H1 (cell line): ENCODE measurements around the gene MAGI3. TPM values are rescaled to one million over a fixed set of nuclear protein-coding genes. Genes with fewer than 3 reads are reported as not detected.

Experiments used
- CTCF ChIA-PET: fragments of 300-600 bp; sonication (Branson Sonifier 250); formaldehyde crosslinking; loops from one replicate; lab custom pipeline; 2021; ENCODE audit not compliant: partially characterized antibody; lab: Charles Lee
- POLR2A ChIA-PET: fragments of 300-600 bp; sonication (Branson Sonifier 250); formaldehyde crosslinking; loops from one replicate; lab custom pipeline; 2021; ENCODE audit warnings: inconsistent platforms; ENCODE audit not compliant: partially characterized antibody; lab: Charles Lee
- DNase-seq, 2 experiments: peaks; one replicate each; pipeline versions ENCODE4 v3.0.0 to v3.0.0-alpha.2; 2010 to 2022; ENCODE audit warnings: low spot score in 2 of 2, low read depth in 1 of 2, mixed read lengths in 1 of 2
- FAIRE-seq: peaks from 2 replicates; lab custom pipeline; 2011; peaks lifted over from hg19 to GRCh38; lab: Jason Lieb, UNC
- H2AFZ ChIP-seq: 2 replicates; pipeline ENCODE4 v1.8.1; 2012; ENCODE audit warnings: low read length, inconsistent platforms
- H2AK5ac ChIP-seq: 2 replicates; pipeline ENCODE4 v1.6.1; 2013; ENCODE audit warnings: low read depth, low read length
- H2BK120ac ChIP-seq: replicated peaks from 2 replicates; pipeline ENCODE3; 2013; ENCODE audit warnings: low read depth, low read length, inconsistent platforms
- H2BK12ac ChIP-seq: 2 replicates; pipeline ENCODE4 v1.6.1; 2013; ENCODE audit warnings: low read depth, low read length
- H2BK15ac ChIP-seq: 2 replicates; pipeline ENCODE4 v1.6.1; 2013; ENCODE audit warnings: low read length
- H2BK20ac ChIP-seq: 2 replicates; pipeline ENCODE4 v1.6.1; 2013; ENCODE audit warnings: low read length
- H2BK5ac ChIP-seq: 2 replicates; pipeline ENCODE4 v1.6.1; 2013; ENCODE audit warnings: low read depth, low read length
- H3K14ac ChIP-seq: 2 replicates; pipeline ENCODE4 v1.6.1; 2013; ENCODE audit warnings: inconsistent platforms; ENCODE audit not compliant: insufficient read length
- H3K18ac ChIP-seq: 2 replicates; pipeline ENCODE4 v1.6.1; 2013; ENCODE audit warnings: low read length; ENCODE audit errors: extremely low read depth
- H3K23ac ChIP-seq: 2 replicates; pipeline ENCODE4 v1.6.1; 2013; ENCODE audit warnings: inconsistent platforms; ENCODE audit not compliant: insufficient read length
- H3K23me2 ChIP-seq: 2 replicates; pipeline ENCODE4 v1.6.1; 2013; ENCODE audit warnings: low read depth, low read length
- H3K27ac ChIP-seq: 2 replicates; pipeline ENCODE4 v1.6.1; 2011; ENCODE audit warnings: low read depth, low read length, inconsistent platforms
- H3K27me3 ChIP-seq, 4 experiments: replicated peaks in 1 of 4; 1 replicate in 1 of 4; 2 replicates in 3 of 4; pipeline versions ENCODE4 v1.6.1 to v1.8.1; 2011 to 2013; ENCODE audit warnings: low read length in 3 of 4, mild to moderate bottlenecking in 3 of 4, inconsistent platforms in 2 of 4, mixed read lengths in 2 of 4, moderate library complexity in 1 of 4; ENCODE audit not compliant: control insufficient read depth in 3 of 4, insufficient read depth in 3 of 4; ENCODE audit errors: extremely low read depth in 1 of 4
- H3K36me3 ChIP-seq, 4 experiments: 2 replicates each; pipeline versions ENCODE4 v1.6.1 to v1.8.1; 2011 to 2013; ENCODE audit warnings: mild to moderate bottlenecking in 4 of 4, low read length in 3 of 4, moderate library complexity in 2 of 4, control low read depth in 1 of 4, inconsistent platforms in 1 of 4; ENCODE audit not compliant: insufficient read depth in 4 of 4, control insufficient read depth in 2 of 4
- H3K4ac ChIP-seq: replicated peaks from 2 replicates; pipeline ENCODE3; 2013; ENCODE audit warnings: low read length, low read depth, mixed read lengths, inconsistent platforms; ENCODE audit not compliant: insufficient read length
- H3K4me1 ChIP-seq, 4 experiments: replicated peaks in 1 of 4; 1 replicate in 1 of 4; 2 replicates in 3 of 4; pipeline versions ENCODE4 v1.6.1 to v1.8.1; 2011 to 2013; ENCODE audit warnings: low read length in 3 of 4, inconsistent platforms in 2 of 4, mixed read lengths in 1 of 4; ENCODE audit not compliant: insufficient read depth in 4 of 4, control insufficient read depth in 3 of 4
- H3K4me2 ChIP-seq, 2 experiments: 2 replicates each; pipeline versions ENCODE4 v1.6.1 to v1.8.1; 2011 to 2013; ENCODE audit warnings: low read depth in 2 of 2, low read length in 2 of 2, control low read depth in 1 of 2, inconsistent platforms in 1 of 2, mild to moderate bottlenecking in 1 of 2; ENCODE audit not compliant: insufficient read depth in 1 of 2
- H3K4me3 ChIP-seq, 4 experiments: fragments of 200-600, 300-600 bp in 1 of 4; sonication (generic), shearing (Covaris generic), sonication (Bioruptor Twin) in 1 of 4; 2 replicates each; pipeline versions ENCODE4 v1.5.1 to v1.8.1; 2011 to 2016; ENCODE audit warnings: low read length in 4 of 4, low read depth in 3 of 4, control low read depth in 2 of 4, inconsistent platforms in 2 of 4, mild to moderate bottlenecking in 2 of 4, mixed read lengths in 1 of 4, moderate library complexity in 1 of 4; ENCODE audit not compliant: insufficient read depth in 2 of 4; ENCODE audit errors: extremely low read depth in 1 of 4
- H3K56ac ChIP-seq: replicated peaks from 2 replicates; pipeline ENCODE3; 2013; ENCODE audit warnings: low read depth, mild to moderate bottlenecking, mixed read lengths, low read length, inconsistent platforms; ENCODE audit not compliant: insufficient read length
- H3K79me1 ChIP-seq: 2 replicates; pipeline ENCODE4 v1.6.1; 2013; ENCODE audit warnings: low read depth, low read length, control low read depth
- H3K79me2 ChIP-seq, 2 experiments: 2 replicates each; pipeline versions ENCODE4 v1.6.1 to v1.8.1; 2012 to 2013; ENCODE audit warnings: low read length in 2 of 2, mild to moderate bottlenecking in 2 of 2, inconsistent platforms in 1 of 2; ENCODE audit not compliant: insufficient read depth in 2 of 2, control insufficient read depth in 1 of 2
- H3K9ac ChIP-seq, 4 experiments: replicated peaks in 1 of 4; 1 replicate in 1 of 4; 2 replicates in 3 of 4; pipeline versions ENCODE4 v1.6.1 to v1.8.1; 2011 to 2013; ENCODE audit warnings: low read depth in 3 of 4, low read length in 3 of 4, control low read depth in 2 of 4, mild to moderate bottlenecking in 2 of 4, moderate library complexity in 2 of 4, inconsistent platforms in 1 of 4; ENCODE audit errors: extremely low read depth in 1 of 4
- H3K9me3 ChIP-seq, 2 experiments: 2 replicates each; pipeline versions ENCODE4 v1.6.1 to v1.8.1; 2012 to 2013; ENCODE audit warnings: mild to moderate bottlenecking in 2 of 2, moderate library complexity in 2 of 2, control low read depth in 1 of 2, inconsistent platforms in 1 of 2, low read depth in 1 of 2, low read length in 1 of 2, mixed read lengths in 1 of 2; ENCODE audit not compliant: insufficient read depth in 2 of 2
- H4K20me1 ChIP-seq, 2 experiments: replicated peaks in 1 of 2; 2 replicates each; pipeline versions ENCODE3 to v1.8.1; 2011 to 2013; ENCODE audit warnings: inconsistent platforms in 2 of 2, low read length in 2 of 2, mild to moderate bottlenecking in 1 of 2; ENCODE audit not compliant: insufficient read depth in 2 of 2, control insufficient read depth in 1 of 2
- H4K5ac ChIP-seq: 2 replicates; pipeline ENCODE4 v1.6.1; 2013; ENCODE audit warnings: low read length, low read depth, mixed read lengths, inconsistent platforms; ENCODE audit not compliant: insufficient read length
- H4K8ac ChIP-seq: 2 replicates; pipeline ENCODE4 v1.8.0; 2013; ENCODE audit warnings: mild to moderate bottlenecking, moderate library complexity, low read length, inconsistent platforms; ENCODE audit not compliant: insufficient read depth; ENCODE audit errors: extremely low read depth
- H4K91ac ChIP-seq: replicated peaks from 2 replicates; pipeline ENCODE3; 2013; ENCODE audit warnings: low read length, mixed read lengths, inconsistent platforms; ENCODE audit not compliant: insufficient read length
- ASH2L ChIP-seq: fragments of 200-600, 300-600 bp; sonication (generic); IDR thresholded peaks from one replicate; pipeline ENCODE4 v1.7.1; 2017; ENCODE audit warnings: low read length
- ATF3 ChIP-seq: IDR thresholded peaks from 2 replicates; pipeline ENCODE4 v1.6.1; 2011; ENCODE audit warnings: low read depth, mild to moderate bottlenecking, low read length; ENCODE audit not compliant: insufficient read depth
- BRCA1 ChIP-seq: IDR thresholded peaks from 2 replicates; pipeline ENCODE4 v1.6.1; 2012; ENCODE audit warnings: low read depth, low read length, improper control_type of control experiment
- CBX8 ChIP-seq: fragments of 300-800, 300-1000 bp; sonication (generic); IDR thresholded peaks from 2 replicates; pipeline ENCODE4 v1.7.1; 2016; ENCODE audit warnings: low read depth, low read length, borderline replicate concordance
- JUND ChIP-seq: IDR thresholded peaks from 2 replicates; pipeline ENCODE4 v1.6.1; 2011; ENCODE audit warnings: mild to moderate bottlenecking, improper control_type of control experiment, low read length
- KDM5A ChIP-seq: fragments of 200-600 bp; IDR thresholded peaks from 2 replicates; pipeline ENCODE4 v1.7.1; 2012; ENCODE audit warnings: mild to moderate bottlenecking, low read length, inconsistent platforms, mixed read lengths
- RAD21 ChIP-seq, 2 experiments: IDR thresholded peaks in 1 of 2; conservative IDR thresholded peaks in 1 of 2; 2 replicates each; pipeline ENCODE4 v1.6.1; 2011; ENCODE audit warnings: low read depth in 2 of 2, low read length in 2 of 2, improper control_type of control experiment in 1 of 2, inconsistent platforms in 1 of 2, mild to moderate bottlenecking in 1 of 2, moderate library complexity in 1 of 2
- RFX5 ChIP-seq: IDR thresholded peaks from 2 replicates; pipeline ENCODE4 v1.6.1; 2011; ENCODE audit warnings: low read depth, low read length, improper control_type of control experiment, borderline replicate concordance
- RNF2 ChIP-seq: fragments of 200-900, 300-1000 bp; sonication (generic); IDR thresholded peaks from 2 replicates; pipeline ENCODE4 v1.7.1; 2016; ENCODE audit warnings: borderline replicate concordance, low read depth, mild to moderate bottlenecking, antibody characterized with exemption, low read length; ENCODE audit not compliant: poor library complexity, severe bottlenecking; ENCODE audit errors: missing control alignments
- RXRA ChIP-seq: IDR thresholded peaks from 2 replicates; pipeline ENCODE4 v1.6.1; 2011; ENCODE audit warnings: low read depth, mild to moderate bottlenecking, low read length, moderate library complexity; ENCODE audit not compliant: insufficient read depth
- SAP30 ChIP-seq: fragments of 300-600 bp; sonication (generic); IDR thresholded peaks from 2 replicates; pipeline ENCODE4 v1.7.1; 2012; ENCODE audit warnings: low read length, moderate library complexity, mild to moderate bottlenecking, inconsistent platforms; ENCODE audit not compliant: insufficient read depth, insufficient replicate concordance
- SP4 ChIP-seq: IDR thresholded peaks from 2 replicates; pipeline ENCODE4 v1.6.1; 2012; ENCODE audit warnings: low read length, inconsistent platforms
- SUZ12 ChIP-seq: fragments of 200-600 bp; sonication (generic); IDR thresholded peaks from 2 replicates; pipeline ENCODE4 v1.6.1; 2012; ENCODE audit warnings: mild to moderate bottlenecking, inconsistent platforms, low read length, moderate library complexity, mixed read lengths
- ZNF274 ChIP-seq: IDR thresholded peaks from 2 replicates; pipeline ENCODE4 v1.7.0; 2012; ENCODE audit warnings: low read length, borderline replicate concordance; ENCODE audit errors: extremely low read depth
- WGBS, 2 experiments: shearing (Covaris generic) in 1 of 2; methylation state at CpG; one replicate each; pipeline versions ENCODE4 v1.1.6 to v1.1.7; 2013 to 2015; ENCODE audit warnings: low lambda C conversion rate in 2 of 2, mixed read lengths in 2 of 2, inconsistent platforms in 1 of 2, low coverage in 1 of 2, missing lambda C conversion rate in 1 of 2; ENCODE audit not compliant: insufficient replicate concordance in 2 of 2, insufficient coverage in 1 of 2, insufficient read length in 1 of 2; ENCODE audit errors: extremely low coverage in 1 of 2, missing lambda C conversion rate in 1 of 2; 5-methylcytosine and 5-hydroxymethylcytosine counted together
- polyA plus RNA-seq, 7 experiments: library from polyadenylated mRNA; depleted of rRNA in 3 of 7; stranded (reverse) in 5 of 7; unstranded in 2 of 7; fragments of >200 nt in 5 of 7; fragments of 200-250 nt in 2 of 7; gene quantifications; 1 replicate in 5 of 7; 2 replicates in 1 of 7; 4 replicates in 1 of 7; pipeline versions ENCODE4 v1.2.1 to v1.2.3, GENCODE V29; 2011 to 2013; ENCODE audit warnings: missing spikeins in 2 of 7, mixed read lengths in 2 of 7
- total RNA-seq: library from RNA; stranded (reverse); fragmentation: NEBNext Ultra II Directional; extraction: Animal tissue kit (Norgen Biotek cat#: 25700); gene quantifications from 2 replicates; pipeline ENCODE4 v1.2.1, GENCODE V29; 2021

MAGI3 gene
- total and polyA plus RNA-seq, 2 of the 8 experiments (the other 6 are each of a cell fraction or from before 2014, with no cell fraction given), result 2.3 to 7.8 TPM

- Histone ChIP-seq H4K20me1 (no peaks in the 10 kb centered on the region), H4K91ac (no peak overlapping the region), H3K79me2 (no peaks in the 10 kb centered on the region), H2BK5ac (no peak overlapping the region), H3K79me1 (no peaks in the 10 kb centered on the region), H3K23me2 (no peaks in the 10 kb centered on the region), H4K5ac (no peak overlapping the region), H3K18ac (no peak overlapping the region), H2BK20ac (no peak overlapping the region), H3K27ac (no peak overlapping the region), H2AK5ac (no peak overlapping the region), H3K23ac (no peak overlapping the region), H2AFZ (no peak overlapping the region), H2BK15ac (no peak overlapping the region), H3K27me3 (no peaks in the 10 kb centered on the region), H3K9me3 (no peaks in the 10 kb centered on the region), H3K4me2 (no peak overlapping the region), H3K4me3 (no peak overlapping the region), H3K56ac (no peak overlapping the region), H3K4ac (no peak overlapping the region), H4K8ac (no peak overlapping the region), H3K14ac (no peak overlapping the region), H3K36me3 (no peaks in the 10 kb centered on the region), H2BK12ac (no peak overlapping the region), H3K4me1 (no peaks in the 10 kb centered on the region), H3K9ac (no peak overlapping the region), H2BK120ac (no peak overlapping the region)
- ChIA-PET POLR2A (no interaction called here), CTCF (interaction anchor here (2.0 kb wide), 1 partner anchor 11 kb away, joined by 9 read pairs; no protein-coding TSS in a partner anchor)
- WGBS, 2 experiments, result 81% methylated on average over 4 of the region's 4 CpGs; no CpG with 5 or more reads in 1 of the 2 experiments
- no peak for DNase-seq
- FAIRE-seq, result no peak
- TF ChIP-seq SUZ12, result no peak
- TF ChIP-seq KDM5A, result no peak
- no peak for TF ChIP-seq RAD21 (IDR thresholded peaks at IDR 0.05 in 1 of 2, conservative IDR thresholded peaks at IDR 0.05 in 1 of 2; ENCODE audit: low read depth in 2 of 2, low read length in 2 of 2)
- TF ChIP-seq SAP30, result no peak
- no peak for TF ChIP-seq RNF2
- no peak for TF ChIP-seq ATF3
- TF ChIP-seq JUND, result no peak
- TF ChIP-seq BRCA1, result no peak
- TF ChIP-seq RXRA, result no peak
- TF ChIP-seq CBX8, result no peak
- no peak for TF ChIP-seq ZNF274
- TF ChIP-seq SP4, result no peak
- no peak for TF ChIP-seq RFX5
- TF ChIP-seq ASH2L, result no peak
These were observed 269.2 kb downstream of the MAGI3 start for GRCh38 chr1:113659556-113659955.
